ENCODE data around the gene C1orf159. TPM values are rescaled to one million over a fixed set of nuclear protein-coding genes. Genes with fewer than 3 reads are reported as not detected.
A peak's percentile ranks its signal among the peaks of the same experiment; 100 is the strongest.

The C1orf159 gene
- total and polyA plus RNA-seq, 2 donors (not counting 1 experiment from before 2014, with no cell fraction given) = 23.0 to 25.6 TPM

DNA sequence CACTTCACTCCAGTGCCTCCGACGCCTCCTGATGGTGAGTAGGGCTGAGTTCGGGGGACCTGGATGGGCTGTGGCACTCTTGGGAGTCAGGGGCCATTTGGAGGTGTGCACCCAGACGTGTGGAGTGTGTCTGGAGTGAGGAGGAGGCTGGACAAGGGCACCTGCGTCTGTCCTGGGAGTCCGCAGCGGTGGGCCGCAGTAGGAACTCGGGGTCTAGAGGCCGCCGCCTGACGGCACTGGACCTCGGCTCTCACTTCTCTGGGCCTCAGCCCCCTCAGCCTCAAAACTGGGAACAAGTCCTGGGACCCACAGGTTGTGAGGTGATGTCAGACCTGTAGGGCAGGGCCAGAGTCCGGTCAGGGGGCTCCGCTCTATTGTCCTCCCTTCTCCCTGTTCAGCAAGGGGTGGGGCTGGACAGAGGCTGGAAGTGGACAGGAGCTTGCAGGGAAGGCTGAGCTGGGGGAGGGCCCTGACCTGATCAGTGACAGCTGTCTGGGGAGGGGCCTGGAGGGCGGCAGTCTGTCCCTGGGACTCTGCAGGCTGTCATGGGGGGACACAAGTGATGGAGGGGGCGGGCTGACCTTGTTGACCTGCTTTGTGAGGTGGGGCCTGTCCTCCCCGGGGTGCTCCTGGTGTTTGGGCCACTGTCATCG lies 80.5 kb downstream of the C1orf159 start:
- Histone ChIP-seq H3K27ac (ENCODE audit: low read length in 2 of 2) (no peak overlapping the region), H4K20me1 (ENCODE audit: control insufficient read depth, insufficient read depth, low read length, poor library complexity, severe bottlenecking) (peaks cover 11% of the 10 kb centered on the region), H3K36me3 (replicated peaks in 1 of 2; ENCODE audit: control extremely low read depth in 1 of 2, control insufficient read depth in 1 of 2, extremely low read depth in 1 of 2, insufficient read depth in 2 of 2, low read length in 1 of 2) (peaks cover 0 to 2% of the 10 kb centered on the region in 2 experiments), H3K4me2 (replicated peaks; ENCODE audit: low read depth, low read length, poor library complexity, severe bottlenecking) (no peak overlapping the region), H3K27me3 (replicated peaks in 1 of 4; ENCODE audit: control extremely low read depth in 1 of 4, control insufficient read depth in 3 of 4, insufficient read depth in 4 of 4, low read length in 3 of 4) (peaks cover 0 to 55% (median 13%) of the 10 kb centered on the region in 4 experiments), H3K79me2 (ENCODE audit: control insufficient read depth, insufficient read depth, low read length) (no peaks in the 10 kb centered on the region), H3K4me3 (ENCODE audit: control extremely low read depth in 1 of 5, extremely low read depth in 1 of 5, insufficient read depth in 1 of 5, low read depth in 2 of 5, low read length in 4 of 5) (no peak overlapping the region), H3K9me3 (ENCODE audit: control extremely low read depth in 1 of 3, control insufficient read depth in 2 of 3, insufficient read depth in 1 of 3, low read length in 2 of 3) (peaks cover 0 to 3% (median 0%) of the 10 kb centered on the region in 3 donors), H2AFZ (ENCODE audit: insufficient read depth, low read depth, low read length, poor library complexity, severe bottlenecking) (no peak overlapping the region), H3K9ac (ENCODE audit: low read length) (no peak overlapping the region), H3K4me1 (ENCODE audit: control insufficient read depth in 2 of 2, insufficient read depth in 2 of 2, low read length in 2 of 2) (peaks cover 52 to 53% of the 10 kb centered on the region in 2 donors)
- WGBS (ENCODE audit: insufficient coverage) = 89% methylated on average over 19 of the region's 19 CpGs
- ATAC-seq (ENCODE audit: low read depth) = no peak
- peak overlapping the region; percentile 61 for H3K27ac Mint-ChIP-seq
- peaks cover 21% of the 10 kb centered on the region for H3K27me3 Mint-ChIP-seq
- peak; percentile 37 for DNase-seq
- peaks cover 43% of the 10 kb centered on the region for H3K4me1 Mint-ChIP-seq
- intact Hi-C loops (cut with micrococcal nuclease) = loop anchor here (10.0 kb wide), 2 partner anchors 169 to 199 kb away; partner anchors contain the start of genes B3GALT6, SDF4 and TNFRSF18
- no peak for TF ChIP-seq EZH2 (IDR thresholded peaks at IDR 0.05; ENCODE audit: borderline replicate concordance, insufficient read depth, low read depth, low read length, poor library complexity, severe bottlenecking)
- TF ChIP-seq, protein P1, sequence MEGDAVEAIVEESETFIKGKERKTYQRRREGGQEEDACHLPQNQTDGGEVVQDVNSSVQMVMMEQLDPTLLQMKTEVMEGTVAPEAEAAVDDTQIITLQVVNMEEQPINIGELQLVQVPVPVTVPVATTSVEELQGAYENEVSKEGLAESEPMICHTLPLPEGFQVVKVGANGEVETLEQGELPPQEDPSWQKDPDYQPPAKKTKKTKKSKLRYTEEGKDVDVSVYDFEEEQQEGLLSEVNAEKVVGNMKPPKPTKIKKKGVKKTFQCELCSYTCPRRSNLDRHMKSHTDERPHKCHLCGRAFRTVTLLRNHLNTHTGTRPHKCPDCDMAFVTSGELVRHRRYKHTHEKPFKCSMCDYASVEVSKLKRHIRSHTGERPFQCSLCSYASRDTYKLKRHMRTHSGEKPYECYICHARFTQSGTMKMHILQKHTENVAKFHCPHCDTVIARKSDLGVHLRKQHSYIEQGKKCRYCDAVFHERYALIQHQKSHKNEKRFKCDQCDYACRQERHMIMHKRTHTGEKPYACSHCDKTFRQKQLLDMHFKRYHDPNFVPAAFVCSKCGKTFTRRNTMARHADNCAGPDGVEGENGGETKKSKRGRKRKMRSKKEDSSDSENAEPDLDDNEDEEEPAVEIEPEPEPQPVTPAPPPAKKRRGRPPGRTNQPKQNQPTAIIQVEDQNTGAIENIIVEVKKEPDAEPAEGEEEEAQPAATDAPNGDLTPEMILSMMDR (IDR thresholded peaks at IDR 0.05) = no peak
- H3K4me3 Mint-ChIP-seq = peak overlapping the region; percentile 26
- ChIA-PET POLR2A (no interaction called here), CTCF (interaction anchor here (5.0 kb wide), 1 partner anchor 256 kb away, joined by 26 read pairs; no protein-coding TSS in a partner anchor)
- no peaks in the 10 kb centered on the region for H3K9me3 Mint-ChIP-seq (ENCODE audit: insufficient read depth)

DNA sequence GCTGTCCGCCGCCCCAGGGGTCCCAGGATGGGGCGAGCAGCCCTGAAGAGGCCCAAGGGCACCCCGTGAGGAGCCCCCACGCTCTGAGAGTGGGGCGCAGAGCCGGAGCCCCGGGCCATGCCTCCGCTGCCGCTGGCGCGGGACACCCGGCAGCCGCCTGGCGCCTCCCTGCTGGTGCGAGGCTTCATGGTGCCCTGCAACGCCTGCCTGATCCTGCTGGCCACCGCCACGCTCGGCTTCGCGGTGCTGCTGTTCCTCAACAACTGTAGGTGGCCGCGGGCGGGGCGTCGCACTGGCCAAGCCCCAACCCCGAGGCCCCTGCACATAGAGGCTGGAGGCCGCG lies 81.5 kb downstream of the C1orf159 start:
- DNase-seq (peak; percentile 51), ATAC-seq (ENCODE audit: low read depth) (no peak)
- Mint-ChIP-seq H3K27me3 (peaks cover 17% of the 10 kb centered on the region), H3K4me1 (peaks cover 36% of the 10 kb centered on the region), H3K27ac (peak overlapping the region; percentile 65), H3K9me3 (ENCODE audit: insufficient read depth) (no peaks in the 10 kb centered on the region), H3K4me3 (peak overlapping the region; percentile 78)
- Histone ChIP-seq H3K9me3 (ENCODE audit: control extremely low read depth in 1 of 3, control insufficient read depth in 2 of 3, insufficient read depth in 1 of 3, low read length in 2 of 3) (peaks cover 0 to 3% (median 0%) of the 10 kb centered on the region in 3 donors), H3K36me3 (replicated peaks in 1 of 2; ENCODE audit: control extremely low read depth in 1 of 2, control insufficient read depth in 1 of 2, extremely low read depth in 1 of 2, insufficient read depth in 2 of 2, low read length in 1 of 2) (peaks cover 0 to 2% of the 10 kb centered on the region in 2 experiments), H3K4me1 (ENCODE audit: control insufficient read depth in 2 of 2, insufficient read depth in 2 of 2, low read length in 2 of 2) (peaks cover 42 to 43% of the 10 kb centered on the region in 2 donors), H4K20me1 (ENCODE audit: control insufficient read depth, insufficient read depth, low read length, poor library complexity, severe bottlenecking) (peaks cover 3% of the 10 kb centered on the region), H3K27me3 (replicated peaks in 1 of 4; ENCODE audit: control extremely low read depth in 1 of 4, control insufficient read depth in 3 of 4, insufficient read depth in 4 of 4, low read length in 3 of 4) (peaks cover 0 to 45% (median 9%) of the 10 kb centered on the region in 4 experiments), H3K4me2 (replicated peaks; ENCODE audit: low read depth, low read length, poor library complexity, severe bottlenecking) (peak overlapping the region; percentile 88), H3K27ac (ENCODE audit: low read length in 2 of 2) (no peak overlapping the region), H3K4me3 (ENCODE audit: control extremely low read depth in 1 of 5, extremely low read depth in 1 of 5, insufficient read depth in 1 of 5, low read depth in 2 of 5, low read length in 4 of 5) (peak overlapping the region in 3 of 5 experiments; percentile 9 to 48 (median 42)), H3K79me2 (ENCODE audit: control insufficient read depth, insufficient read depth, low read length) (no peaks in the 10 kb centered on the region), H2AFZ (ENCODE audit: insufficient read depth, low read depth, low read length, poor library complexity, severe bottlenecking) (peak overlapping the region; percentile 50), H3K9ac (ENCODE audit: low read length) (peak overlapping the region; percentile 52)
- CTCF ChIA-PET = interaction anchor here (1.6 to 5.0 kb wide), 3 partner anchors 25 to 257 kb away, joined by 7 to 28 read pairs (median 26); no protein-coding TSS in a partner anchor
- TF ChIP-seq, protein P1 (IDR thresholded peaks at IDR 0.05) = no peak
- no peak for TF ChIP-seq EZH2 (IDR thresholded peaks at IDR 0.05; ENCODE audit: borderline replicate concordance, insufficient read depth, low read depth, low read length, poor library complexity, severe bottlenecking)
- POLR2A ChIA-PET = interaction anchor here (2.3 kb wide), 1 partner anchor 29 kb away, joined by 27 read pairs; no protein-coding TSS in a partner anchor
- intact Hi-C loops (cut with micrococcal nuclease) = loop anchor here (5.0 to 10.0 kb wide), 3 partner anchors 170 to 273 kb away; partner anchors contain the start of genes ACAP3, B3GALT6, PUSL1 and SDF4
- 25% methylated on average over 30 of the region's 30 CpGs for WGBS (ENCODE audit: insufficient coverage)
